ENCODE measurements around the gene ACKR2. TPM values are rescaled to one million over a fixed set of nuclear protein-coding genes. Genes with fewer than 3 reads are reported as not detected.

ACKR2 gene
- total RNA-seq (1.9 and 3.9 TPM in 2 replicates), polyA plus RNA-seq (1.7 and 2.3 TPM in 2 replicates)

GRCh38 chr3:42809202-42809601, at the start of gene ACKR2:
ACKR2 (plus strand) TSS chr3:42809445; CDS start chr3:42864503, 55,058 bp downstream.
- Histone ChIP-seq H3K27ac (no peak within 1 kb of the TSS), H3K27me3 (no peaks in the 10 kb centered on the region), H3K9me2 (replicated peaks; ENCODE audit: insufficient read depth) (no peaks in the 10 kb centered on the region), H3K4me2 (no peak within 1 kb of the TSS), H3K4me3 (no peak within 1 kb of the TSS), H3K36me3 (replicated peaks; ENCODE audit: insufficient read depth, low read depth) (no peaks in the 10 kb centered on the region), H3K9me3 (ENCODE audit: low read depth) (no peaks in the 10 kb centered on the region), H3K79me2 (no peaks in the 10 kb centered on the region), H2AFZ (no peak within 1 kb of the TSS), H3K4me1 (ENCODE audit: insufficient read depth) (peaks cover 16% of the 10 kb centered on the region), H4K20me1 (ENCODE audit: insufficient read depth, poor library complexity, severe bottlenecking) (no peaks in the 10 kb centered on the region)
- no peak for TF ChIP-seq EZH2phosphoT487 (IDR thresholded peaks at IDR 0.05; ENCODE audit: low read depth, severe bottlenecking, unreplicated experiment)
- TF ChIP-seq EZH2 (IDR thresholded peaks at IDR 0.05; ENCODE audit: borderline replicate concordance): no peak
- no peak for TF ChIP-seq CTCF (IDR thresholded peaks at IDR 0.05; ENCODE audit: poor library complexity)
- WGBS (ENCODE audit: low lambda C conversion rate, missing lambda C conversion rate): 82% methylated on average over 5 of the region's 5 CpGs
- DNase-seq (ENCODE audit: low spot score): no peak

- DNase-seq (ENCODE audit: low spot score): no peak
- H4K20me1 ChIP-seq (ENCODE audit: insufficient read depth, poor library complexity, severe bottlenecking): no peaks in the 10 kb centered on the region
- WGBS (ENCODE audit: low lambda C conversion rate, missing lambda C conversion rate): 84% methylated on average over 6 of the region's 6 CpGs
- no peak for TF ChIP-seq EZH2 (IDR thresholded peaks at IDR 0.05; ENCODE audit: borderline replicate concordance)
- no peak for TF ChIP-seq EZH2phosphoT487 (IDR thresholded peaks at IDR 0.05; ENCODE audit: low read depth, severe bottlenecking, unreplicated experiment)
- no peak for TF ChIP-seq CTCF (IDR thresholded peaks at IDR 0.05; ENCODE audit: poor library complexity)
- no peak overlapping the region for H3K4me3 ChIP-seq
- H2AFZ ChIP-seq: no peak overlapping the region
- H3K27ac ChIP-seq: peak overlapping the region; percentile 20
- H3K9me2 ChIP-seq (replicated peaks; ENCODE audit: insufficient read depth): no peaks in the 10 kb centered on the region
- H3K36me3 ChIP-seq (replicated peaks; ENCODE audit: insufficient read depth, low read depth): no peaks in the 10 kb centered on the region
- no peak overlapping the region for H3K4me2 ChIP-seq
- no peaks in the 10 kb centered on the region for H3K79me2 ChIP-seq
- no peaks in the 10 kb centered on the region for H3K27me3 ChIP-seq
- peaks cover 8% of the 10 kb centered on the region for H3K4me1 ChIP-seq (ENCODE audit: insufficient read depth)
- no peaks in the 10 kb centered on the region for H3K9me3 ChIP-seq (ENCODE audit: low read depth)
Measured at GRCh38 chr3:42762046-42762724, 47.1 kb upstream of the ACKR2 start.

GRCh38 chr3:42763021-42763420, 46.2 kb upstream of the ACKR2 start:
- H3K27me3 ChIP-seq: no peaks in the 10 kb centered on the region
- H3K4me1 ChIP-seq (ENCODE audit: insufficient read depth): peaks cover 8% of the 10 kb centered on the region
- no peaks in the 10 kb centered on the region for H3K9me2 ChIP-seq (replicated peaks; ENCODE audit: insufficient read depth)
- H3K4me3 ChIP-seq: no peak overlapping the region
- H2AFZ ChIP-seq: no peak overlapping the region
- no peaks in the 10 kb centered on the region for H3K79me2 ChIP-seq
- WGBS (ENCODE audit: low lambda C conversion rate, missing lambda C conversion rate): 62% methylated on average over 2 of the region's 2 CpGs
- no peaks in the 10 kb centered on the region for H3K9me3 ChIP-seq (ENCODE audit: low read depth)
- DNase-seq (ENCODE audit: low spot score): no peak
- TF ChIP-seq EZH2 (IDR thresholded peaks at IDR 0.05; ENCODE audit: borderline replicate concordance) (no peak), CTCF (IDR thresholded peaks at IDR 0.05; ENCODE audit: poor library complexity) (no peak), EZH2phosphoT487 (IDR thresholded peaks at IDR 0.05; ENCODE audit: low read depth, severe bottlenecking, unreplicated experiment) (no peak)
- H3K4me2 ChIP-seq: no peak overlapping the region
- peak overlapping the region; percentile 20 for H3K27ac ChIP-seq
- no peaks in the 10 kb centered on the region for H3K36me3 ChIP-seq (replicated peaks; ENCODE audit: insufficient read depth, low read depth)
- H4K20me1 ChIP-seq (ENCODE audit: insufficient read depth, poor library complexity, severe bottlenecking): no peaks in the 10 kb centered on the region

Measured in hepatocyte (in vitro differentiated cells).